GM18519 (cell line): ENCODE measurements around the gene FOXF2.

Source experiments
- ATAC-seq: cut with Tn5 transposase; IDR thresholded peaks from one replicate; pipeline ENCODE4 v1.9.1; 2021; ENCODE audit warnings: mild to moderate bottlenecking, moderate library complexity; ENCODE audit not compliant: unreplicated experiment, low FRiP score

Gene FOXF2

GRCh38 chr6:1438471-1438881, 49.1 kb downstream of the FOXF2 start:
- ATAC-seq, result no peak

DNA sequence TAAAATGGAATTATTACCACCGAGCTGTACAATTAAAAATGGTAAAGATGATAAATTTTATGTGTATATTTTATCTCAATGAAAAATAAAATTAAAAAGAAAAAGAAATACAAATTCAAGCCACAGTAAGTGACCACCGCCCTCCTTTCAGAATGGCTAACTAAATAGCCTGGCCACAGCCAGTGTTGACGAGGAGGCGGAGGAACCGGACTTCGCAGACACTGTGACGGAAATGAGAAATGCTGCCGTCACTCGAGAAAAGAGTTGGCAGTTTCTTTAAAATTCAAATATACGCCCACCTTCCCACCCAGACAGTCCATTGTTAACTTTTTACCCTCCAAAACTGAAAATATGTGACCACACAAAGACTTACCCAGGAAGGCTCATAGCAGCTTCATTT, 50.0 kb downstream of the FOXF2 start:
- no peak for ATAC-seq

GRCh38 chr6:1442929-1443328, 53.6 kb downstream of the FOXF2 start:
- no peak for ATAC-seq
